ENCODE results near the gene TTLL10.
"Not testable (repeated sequence)": the region's sequence is repeated elsewhere in the genome, so short reads cannot be mapped to it uniquely, and the experiment has no call there.

The TTLL10 gene

DNA sequence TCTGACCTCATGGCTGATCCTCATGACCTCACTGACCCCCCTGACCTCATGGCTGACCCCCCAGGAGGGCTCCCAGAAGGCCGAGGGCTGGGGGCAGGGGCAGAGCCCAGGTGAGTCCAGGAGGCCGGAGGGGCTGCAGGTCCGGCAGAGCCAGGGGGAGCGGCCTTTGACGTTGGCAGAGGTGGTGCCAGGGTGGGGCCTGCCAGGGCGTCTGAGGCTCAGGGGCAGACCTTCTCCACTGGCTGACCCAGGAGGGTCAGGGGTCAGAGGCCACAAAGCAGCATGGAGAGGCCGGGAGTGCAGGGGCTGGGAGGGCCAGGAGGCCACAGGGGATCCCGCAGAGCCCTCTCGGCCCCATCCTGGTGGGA lies 28.1 kb upstream of the TTLL10 start:
- H3K27me3 Mint-ChIP-seq = no peaks in the 10 kb centered on the region
- H3K4me1 Mint-ChIP-seq (ENCODE audit: low read depth in 2 of 2) = no peaks in the 10 kb centered on the region
- H3K9me3 Mint-ChIP-seq = no peaks in the 10 kb centered on the region
- no peak for ATAC-seq (replicated peaks)
- no peak overlapping the region for H3K4me3 Mint-ChIP-seq
- DNase-seq = no peak
- H3K27ac Mint-ChIP-seq = peak overlapping the region in 1 of 2 donors; percentile 75
- peaks cover 2% of the 10 kb centered on the region for H3K36me3 Mint-ChIP-seq (ENCODE audit: insufficient read depth)

DNA sequence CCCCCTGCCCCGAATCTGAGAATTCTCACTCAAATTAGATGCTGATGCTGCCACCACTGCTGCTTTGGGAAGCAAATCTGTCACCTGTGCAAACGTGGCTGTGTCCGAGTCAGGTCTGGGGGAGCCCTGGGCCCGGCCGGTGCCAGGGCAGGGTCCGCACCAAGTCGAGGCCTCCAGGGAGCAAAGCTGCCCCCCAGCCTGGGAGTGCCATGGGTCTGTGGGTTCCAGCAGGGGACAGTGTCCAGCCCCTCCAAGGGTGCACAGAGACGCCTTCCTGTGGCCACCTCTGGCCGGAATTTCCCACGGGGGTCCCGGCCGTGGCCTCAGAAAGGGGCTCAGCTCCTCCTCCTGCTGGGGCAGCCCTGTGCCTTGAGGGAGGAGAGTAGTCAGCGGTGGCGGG lies 27.7 kb upstream of the TTLL10 start:
- H3K4me1 Mint-ChIP-seq (ENCODE audit: low read depth in 2 of 2) = no peaks in the 10 kb centered on the region
- ATAC-seq (replicated peaks) = no peak
- no peak overlapping the region for H3K4me3 Mint-ChIP-seq
- H3K27ac Mint-ChIP-seq = peak overlapping the region in 1 of 2 donors; percentile 74
- no peaks in the 10 kb centered on the region for H3K27me3 Mint-ChIP-seq
- DNase-seq = no peak
- H3K36me3 Mint-ChIP-seq (ENCODE audit: insufficient read depth) = peaks cover 2% of the 10 kb centered on the region
- H3K9me3 Mint-ChIP-seq = no peaks in the 10 kb centered on the region

DNA sequence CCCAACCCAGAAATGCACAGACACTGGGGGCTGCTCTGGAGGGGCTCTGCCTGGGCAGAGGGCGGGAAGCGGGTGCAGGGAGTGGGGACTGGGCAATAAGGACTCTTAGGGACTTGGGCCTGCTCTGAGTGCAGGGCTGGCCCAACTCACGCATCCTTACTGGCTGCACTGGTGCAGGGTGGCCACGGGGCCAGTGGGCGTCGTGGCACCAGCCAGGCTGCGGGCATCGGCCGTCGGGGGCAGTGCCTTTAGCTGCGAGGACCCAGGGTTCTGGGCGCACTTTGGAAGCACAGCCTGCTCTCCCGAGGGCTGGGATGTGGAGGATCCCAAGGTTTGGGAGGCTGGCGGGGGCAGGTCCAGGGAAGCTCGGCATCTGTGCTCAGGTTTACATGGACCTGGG lies 27.1 kb upstream of the TTLL10 start:
- Mint-ChIP-seq H3K36me3 (ENCODE audit: insufficient read depth) (peaks cover 2% of the 10 kb centered on the region), H3K27me3 (no peaks in the 10 kb centered on the region), H3K9me3 (no peaks in the 10 kb centered on the region), H3K4me1 (ENCODE audit: low read depth in 2 of 2) (no peaks in the 10 kb centered on the region), H3K27ac (peak overlapping the region in 1 of 2 donors; percentile 74), H3K4me3 (no peak overlapping the region)
- ATAC-seq (replicated peaks) (no peak), DNase-seq (no peak)

DNA sequence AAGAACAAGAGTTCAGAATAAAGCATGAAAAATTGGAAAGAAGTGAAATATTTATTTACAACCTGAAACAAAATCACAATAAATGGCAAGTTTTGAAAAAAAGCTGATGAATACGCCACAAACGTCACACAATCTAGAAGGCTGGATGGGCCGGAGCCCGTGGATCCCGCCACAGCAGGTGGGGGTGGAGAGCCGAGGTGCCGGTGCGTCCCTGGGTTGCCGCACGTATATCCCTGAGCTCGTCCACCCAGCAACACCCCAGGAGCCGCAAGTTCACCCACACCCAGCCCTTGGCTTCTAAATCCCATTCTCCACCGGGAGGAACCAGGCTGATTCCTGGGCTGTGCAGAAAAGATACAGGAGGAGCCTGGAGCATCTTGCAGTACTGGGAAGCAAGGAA lies 25.6 kb upstream of the TTLL10 start:
- peaks cover 0 to 1% of the 10 kb centered on the region in 2 donors for H3K4me1 Mint-ChIP-seq (ENCODE audit: low read depth in 2 of 2)
- H3K9me3 Mint-ChIP-seq = peaks cover 3 to 7% of the 10 kb centered on the region in 2 donors
- H3K36me3 Mint-ChIP-seq (ENCODE audit: insufficient read depth) = peaks cover 2% of the 10 kb centered on the region
- H3K27ac Mint-ChIP-seq = peak overlapping the region in 1 of 2 donors; percentile 44
- no peak overlapping the region for H3K4me3 Mint-ChIP-seq
- DNase-seq = no peak
- ATAC-seq (replicated peaks) = no peak
- no peaks in the 10 kb centered on the region for H3K27me3 Mint-ChIP-seq

DNA sequence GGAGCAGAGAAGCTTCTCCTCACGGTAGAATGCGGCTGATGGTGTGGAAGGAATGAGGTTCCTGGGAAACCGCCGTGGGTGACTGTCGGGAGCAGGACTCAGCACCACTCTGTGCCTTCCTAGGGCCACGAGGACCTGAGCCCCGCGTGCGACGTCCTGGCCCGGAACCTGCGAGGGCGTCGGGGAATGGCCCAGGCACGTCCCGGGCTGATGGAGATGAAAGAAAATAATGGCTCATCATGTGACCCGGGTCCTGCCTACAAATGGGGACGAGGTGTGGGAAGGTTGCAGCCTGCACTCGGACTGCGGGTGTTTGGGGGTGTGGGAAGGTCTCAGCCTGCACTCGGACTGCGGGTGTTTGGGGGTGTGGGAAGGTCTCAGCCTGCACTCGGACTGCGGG lies 25.1 kb upstream of the TTLL10 start:
- Mint-ChIP-seq H3K4me3 (no peak overlapping the region), H3K9me3 (peaks cover 7 to 12% of the 10 kb centered on the region in 2 donors), H3K36me3 (ENCODE audit: insufficient read depth) (peaks cover 4% of the 10 kb centered on the region), H3K27ac (no peak overlapping the region), H3K4me1 (ENCODE audit: low read depth in 2 of 2) (peaks cover 0 to 5% of the 10 kb centered on the region in 2 donors), H3K27me3 (no peaks in the 10 kb centered on the region)
- no peak for DNase-seq
- no peak for ATAC-seq (replicated peaks)

DNA sequence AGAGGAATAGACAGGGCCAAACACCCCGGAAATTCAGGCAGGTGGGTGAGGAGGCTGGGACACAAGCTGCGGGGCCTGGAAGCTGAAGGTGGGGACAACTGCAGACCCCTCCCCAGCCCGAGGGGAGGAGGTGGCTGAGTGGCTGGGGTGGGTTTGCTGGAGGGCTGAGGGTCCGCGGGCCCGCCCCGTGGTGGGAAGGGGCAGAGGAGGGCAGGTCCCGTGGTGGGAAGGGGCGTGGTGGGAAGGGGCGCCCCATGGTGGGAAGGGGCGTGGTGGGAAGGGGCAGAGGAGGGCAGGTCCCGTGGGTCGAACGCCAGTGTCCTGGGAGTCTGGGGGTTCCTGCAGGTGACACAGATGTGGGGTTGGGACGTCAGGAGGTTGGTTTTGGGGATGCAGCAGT lies 24.3 kb upstream of the TTLL10 start:
- no peak overlapping the region for H3K4me3 Mint-ChIP-seq
- peaks cover 0 to 5% of the 10 kb centered on the region in 2 donors for H3K4me1 Mint-ChIP-seq (ENCODE audit: low read depth in 2 of 2)
- H3K9me3 Mint-ChIP-seq = peaks cover 11 to 20% of the 10 kb centered on the region in 2 donors
- ATAC-seq (replicated peaks) (no peak), DNase-seq (no peak)
- H3K27me3 Mint-ChIP-seq = no peaks in the 10 kb centered on the region
- no peak overlapping the region for H3K27ac Mint-ChIP-seq
- H3K36me3 Mint-ChIP-seq (ENCODE audit: insufficient read depth) = peaks cover 6% of the 10 kb centered on the region

DNA sequence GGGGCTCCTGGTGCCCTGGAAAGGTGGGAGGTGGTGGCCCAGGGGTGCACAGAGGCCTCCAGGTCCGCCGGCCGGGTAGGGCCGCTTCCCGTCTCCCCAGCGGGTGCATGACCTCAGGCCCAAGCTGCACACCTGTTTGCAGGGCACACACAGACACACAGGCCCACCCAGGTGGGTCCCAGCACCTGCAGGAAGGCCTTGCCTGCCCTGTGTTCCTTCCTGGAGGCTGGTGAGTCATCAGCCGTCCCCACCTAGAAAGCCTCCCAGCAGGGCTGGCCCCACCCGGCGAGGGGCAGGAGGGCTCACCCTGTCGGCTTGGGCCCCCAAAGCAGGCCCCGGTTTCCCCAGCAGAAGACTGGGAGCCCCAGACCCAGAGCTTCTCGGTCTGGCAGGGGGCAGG lies 23.6 kb upstream of the TTLL10 start:
- Mint-ChIP-seq H3K4me3 (no peak overlapping the region), H3K27me3 (no peaks in the 10 kb centered on the region), H3K36me3 (ENCODE audit: insufficient read depth) (peaks cover 6% of the 10 kb centered on the region), H3K27ac (no peak overlapping the region), H3K4me1 (ENCODE audit: low read depth in 2 of 2) (peaks cover 0 to 5% of the 10 kb centered on the region in 2 donors), H3K9me3 (peaks cover 11 to 20% of the 10 kb centered on the region in 2 donors)
- ATAC-seq (replicated peaks) (no peak), DNase-seq (no peak)

DNA sequence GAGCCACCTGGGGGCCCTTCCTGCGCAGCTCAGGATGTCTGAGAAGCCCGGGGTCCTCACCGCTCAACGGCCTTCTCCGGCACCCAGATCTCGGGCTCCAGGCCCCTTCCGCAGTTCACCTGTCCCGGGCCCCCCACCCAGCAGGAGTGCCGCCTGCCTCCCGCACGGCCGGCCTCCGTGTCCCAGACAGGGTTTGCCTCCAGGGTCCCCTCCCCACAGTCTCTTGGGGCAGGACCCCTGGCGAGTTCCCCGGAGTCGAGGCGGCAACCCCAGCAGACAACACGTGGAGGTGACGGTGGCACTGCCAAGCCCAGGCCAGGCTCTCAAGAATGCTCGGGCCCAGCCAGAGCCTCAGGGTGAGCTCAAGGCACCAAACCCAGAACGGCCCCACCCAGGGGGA lies 22.4 kb upstream of the TTLL10 start:
- Mint-ChIP-seq H3K36me3 (ENCODE audit: insufficient read depth) (peaks cover 7% of the 10 kb centered on the region), H3K4me1 (ENCODE audit: low read depth in 2 of 2) (peaks cover 0 to 5% of the 10 kb centered on the region in 2 donors), H3K9me3 (peaks cover 11 to 20% of the 10 kb centered on the region in 2 donors), H3K27ac (peak overlapping the region in 1 of 2 donors; percentile 85), H3K4me3 (no peak overlapping the region), H3K27me3 (no peaks in the 10 kb centered on the region)
- DNase-seq (no peak), ATAC-seq (replicated peaks) (no peak)

DNA sequence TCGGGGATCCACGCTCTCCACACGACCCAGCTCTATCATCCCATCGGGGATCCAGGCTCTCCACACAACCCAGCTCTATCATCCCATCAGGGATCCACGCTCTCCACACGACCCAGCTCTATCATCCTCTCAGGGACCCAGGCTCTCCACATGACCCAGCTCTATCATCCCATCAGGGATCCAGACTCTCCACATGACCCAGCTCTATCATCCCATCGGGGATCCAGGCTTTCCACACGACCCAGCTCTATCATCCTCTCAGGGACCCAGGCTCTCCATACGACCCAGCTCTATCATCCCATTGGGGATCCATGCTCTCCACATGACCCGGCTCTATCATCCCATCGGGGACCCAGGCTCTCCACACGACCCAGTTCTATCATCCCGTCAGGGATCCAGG lies 21.2 kb upstream of the TTLL10 start:
- not testable (repeated sequence) for H3K27me3 Mint-ChIP-seq; H3K4me3 Mint-ChIP-seq; H3K4me1 Mint-ChIP-seq (ENCODE audit: low read depth in 2 of 2); ATAC-seq (replicated peaks); DNase-seq
- Mint-ChIP-seq H3K36me3 (ENCODE audit: insufficient read depth) (peaks cover 11% of the 10 kb centered on the region), H3K9me3 (peaks cover 11 to 20% of the 10 kb centered on the region in 2 donors), H3K27ac (peak overlapping the region; percentile 67 to 85)

DNA sequence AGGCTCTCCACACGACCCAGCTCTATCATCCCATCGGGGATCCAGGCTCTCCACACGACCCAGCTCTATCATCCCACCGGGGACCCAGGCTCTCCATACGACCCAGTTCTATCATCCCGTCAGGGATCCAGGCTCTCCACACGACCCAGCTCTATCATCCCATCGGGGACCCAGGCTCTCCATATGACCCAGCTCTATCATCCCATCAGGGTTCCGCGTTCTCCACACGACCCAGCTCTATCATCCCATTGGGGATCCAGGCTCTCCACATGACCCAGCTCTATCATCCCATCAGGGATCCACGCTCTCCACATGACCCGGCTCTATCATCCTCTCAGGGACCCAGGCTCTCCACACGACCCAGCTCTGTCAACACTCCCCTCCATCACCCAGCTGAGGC lies 20.5 kb upstream of the TTLL10 start:
- not testable (repeated sequence) for DNase-seq; H3K27me3 Mint-ChIP-seq; H3K4me1 Mint-ChIP-seq (ENCODE audit: low read depth in 2 of 2); ATAC-seq (replicated peaks)
- H3K4me3 Mint-ChIP-seq = peak overlapping the region in 1 of 2 donors; percentile 18
- H3K9me3 Mint-ChIP-seq = peaks cover 11 to 20% of the 10 kb centered on the region in 2 donors
- peaks cover 11% of the 10 kb centered on the region for H3K36me3 Mint-ChIP-seq (ENCODE audit: insufficient read depth)
- H3K27ac Mint-ChIP-seq = peak overlapping the region; percentile 67 to 85

DNA sequence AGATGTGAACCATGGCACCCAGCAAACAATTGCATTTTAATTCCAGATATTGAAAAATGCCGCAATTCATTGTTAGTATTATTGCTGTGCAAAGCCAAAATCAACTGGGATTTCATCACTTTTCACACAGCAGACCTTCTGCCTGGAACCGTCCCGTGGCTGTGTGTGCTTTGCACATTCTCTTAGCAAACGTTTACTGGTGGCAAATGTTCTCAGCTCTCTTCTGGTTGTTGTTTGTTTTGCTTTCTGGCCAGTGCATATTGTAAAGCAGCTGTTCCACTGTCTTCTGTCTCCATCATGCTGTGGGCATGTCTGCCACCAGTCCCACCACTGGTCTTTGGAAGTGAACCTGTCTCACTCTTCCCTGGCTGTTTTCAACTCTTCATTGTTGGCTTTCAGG lies 19.8 kb upstream of the TTLL10 start:
- ATAC-seq (replicated peaks) (no peak), DNase-seq (no peak)
- Mint-ChIP-seq H3K36me3 (ENCODE audit: insufficient read depth) (peaks cover 9% of the 10 kb centered on the region), H3K9me3 (peaks cover 11 to 20% of the 10 kb centered on the region in 2 donors), H3K4me1 (ENCODE audit: low read depth in 2 of 2) (peaks cover 2 to 5% of the 10 kb centered on the region in 2 donors), H3K4me3 (no peak overlapping the region), H3K27ac (peak overlapping the region; percentile 67 to 85), H3K27me3 (no peaks in the 10 kb centered on the region)

DNA sequence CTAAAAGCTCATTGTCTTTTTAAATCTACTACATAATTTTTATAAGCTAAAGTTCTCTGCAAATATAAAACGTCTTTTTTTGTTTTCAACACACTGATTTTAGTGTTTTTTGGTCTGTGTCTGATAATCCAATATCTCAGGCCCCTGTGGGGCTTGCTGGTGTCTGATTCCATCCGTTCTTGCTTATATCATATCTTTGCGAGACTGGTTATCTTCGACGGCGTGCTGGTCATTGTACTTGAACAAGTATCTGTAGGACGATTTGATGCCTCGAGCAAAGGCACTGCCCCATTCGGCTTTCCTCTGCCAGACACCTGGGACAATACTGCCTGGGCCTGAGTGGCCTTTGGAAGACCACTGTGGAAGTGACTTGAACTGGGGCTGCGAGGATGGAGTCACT lies 18.4 kb upstream of the TTLL10 start:
- H3K9me3 Mint-ChIP-seq = peaks cover 11 to 20% of the 10 kb centered on the region in 2 donors
- H3K27me3 Mint-ChIP-seq = no peaks in the 10 kb centered on the region
- no peak for ATAC-seq (replicated peaks)
- no peak overlapping the region for H3K27ac Mint-ChIP-seq
- no peak for DNase-seq
- peaks cover 2 to 5% of the 10 kb centered on the region in 2 donors for H3K4me1 Mint-ChIP-seq (ENCODE audit: low read depth in 2 of 2)
- peaks cover 9% of the 10 kb centered on the region for H3K36me3 Mint-ChIP-seq (ENCODE audit: insufficient read depth)
- H3K4me3 Mint-ChIP-seq = no peak overlapping the region

DNA sequence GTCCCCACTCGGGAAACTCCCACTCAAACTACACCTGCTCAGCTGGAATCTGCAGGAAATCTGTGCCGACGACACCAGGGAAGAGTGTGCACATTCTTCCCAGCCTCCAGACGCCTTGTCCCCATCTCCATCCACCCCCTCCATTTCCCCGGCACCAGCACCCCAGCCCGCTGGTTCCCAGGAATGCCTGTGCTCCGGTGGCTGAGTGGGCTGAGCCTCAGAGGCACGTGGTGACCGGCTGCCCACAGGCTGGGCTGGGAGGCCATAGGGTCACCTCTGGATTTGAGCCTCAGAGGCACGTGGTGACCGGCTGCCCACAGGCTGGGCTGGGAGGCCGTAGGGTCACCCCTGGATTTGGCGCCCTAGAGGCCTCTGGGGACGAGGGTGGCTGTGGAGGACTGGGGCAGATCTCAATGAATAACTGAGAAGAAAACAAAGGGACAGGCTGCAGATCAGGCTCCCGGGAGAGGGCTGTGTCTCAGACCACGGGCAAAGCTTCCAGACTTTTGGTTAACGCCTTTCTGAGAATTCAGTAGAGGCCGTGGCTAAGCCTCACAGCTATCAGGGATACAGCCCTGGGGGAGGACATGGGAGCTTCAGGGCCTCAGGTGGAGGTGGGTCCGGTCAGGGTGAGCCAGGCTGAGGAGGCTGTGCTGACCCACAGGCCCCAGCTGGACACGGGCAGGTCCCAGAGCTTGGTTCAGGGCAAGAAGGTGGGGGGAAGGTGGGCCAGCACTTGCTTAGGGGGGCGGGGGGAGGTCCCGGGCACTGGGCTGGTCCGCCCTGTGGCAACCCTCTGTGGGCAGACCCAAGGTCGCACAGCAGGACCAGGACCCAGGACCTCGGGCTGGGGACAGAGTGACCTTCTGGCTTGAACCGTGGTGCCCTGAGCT lies 17.3 kb upstream of the TTLL10 start:
- peak overlapping the region; percentile 78 to 79 for H3K4me3 Mint-ChIP-seq
- ATAC-seq (replicated peaks) (no peak), DNase-seq (no peak)
- H3K27ac Mint-ChIP-seq = peak overlapping the region; percentile 56 to 86
- H3K27me3 Mint-ChIP-seq = no peaks in the 10 kb centered on the region
- H3K4me1 Mint-ChIP-seq (ENCODE audit: low read depth in 2 of 2) = peaks cover 2 to 5% of the 10 kb centered on the region in 2 donors
- H3K9me3 Mint-ChIP-seq = peaks cover 11 to 20% of the 10 kb centered on the region in 2 donors
- peaks cover 9% of the 10 kb centered on the region for H3K36me3 Mint-ChIP-seq (ENCODE audit: insufficient read depth)

DNA sequence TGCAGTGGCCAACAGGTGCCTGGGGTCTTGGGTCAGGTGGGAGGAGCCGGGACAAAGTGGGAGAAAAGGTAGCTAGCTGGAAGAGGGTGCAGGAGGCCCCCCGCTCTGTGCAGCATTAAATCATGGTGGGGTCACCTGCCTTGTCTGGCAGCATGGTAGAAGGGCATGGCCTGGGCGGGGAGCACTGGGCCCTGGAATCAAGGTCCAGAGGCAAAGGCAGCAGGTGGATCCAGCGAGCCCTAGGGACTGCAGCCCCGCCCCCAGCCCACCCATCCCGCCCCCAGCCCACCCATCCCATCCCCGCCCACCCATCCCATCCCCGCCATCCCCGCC lies 16.7 kb upstream of the TTLL10 start:
- Mint-ChIP-seq H3K4me1 (ENCODE audit: low read depth in 2 of 2) (peaks cover 2 to 5% of the 10 kb centered on the region in 2 donors), H3K4me3 (peak overlapping the region; percentile 78 to 79)

More for the DNA sequence above, 16.7 kb upstream of the TTLL10 start:
- DNase-seq (no peak), ATAC-seq (replicated peaks) (no peak)
- no peaks in the 10 kb centered on the region for H3K27me3 Mint-ChIP-seq
- peaks cover 9% of the 10 kb centered on the region for H3K36me3 Mint-ChIP-seq (ENCODE audit: insufficient read depth)
- peak overlapping the region; percentile 56 to 86 for H3K27ac Mint-ChIP-seq
- H3K9me3 Mint-ChIP-seq = peaks cover 11 to 20% of the 10 kb centered on the region in 2 donors

Measured in effector memory CD8-positive, alpha-beta T cell (primary cell).